Left ventricle myocardium inferior (tissue), 1 donor: ENCODE data around the gene STIM1. TPM values are rescaled to one million over a fixed set of nuclear protein-coding genes. Genes with fewer than 3 reads are reported as not detected.
A peak's percentile ranks its signal among the peaks of the same experiment; 100 is the strongest.

Experiments used
- DNase-seq: peaks from one replicate; pipeline ENCODE4 v3.0.0-alpha.2; 2020
- H3K27ac ChIP-seq: fragments of 200-600 bp; replicated peaks from 2 replicates; pipeline ENCODE4 v1.8.0; 2021
- H3K27me3 ChIP-seq: fragments of 200-600 bp; 2 replicates; pipeline ENCODE4 v1.8.0; 2021; ENCODE audit warnings: low read depth
- H3K36me3 ChIP-seq: fragments of 200-600 bp; 2 replicates; pipeline ENCODE4 v1.8.0; 2021
- H3K4me1 ChIP-seq: fragments of 200-600 bp; 2 replicates; pipeline ENCODE4 v1.8.0; 2021
- H3K4me3 ChIP-seq: fragments of 200-600 bp; 2 replicates; pipeline ENCODE4 v1.8.0; 2021; ENCODE audit warnings: mild to moderate bottlenecking, moderate library complexity
- H3K9me3 ChIP-seq: fragments of 200-600 bp; replicated peaks from 2 replicates; pipeline ENCODE4 v1.8.0; 2021
- intact Hi-C: fragments of 100-400 bp; cut with micrococcal nuclease; formaldehyde crosslinking; loops from one replicate; pipeline ENCODE4 v1.11.0; 2022
- total RNA-seq: library from RNA; stranded (reverse); fragmentation: NEBNext Ultra II Directional; extraction: Animal tissue kit (Norgen Biotek cat#: 25700); gene quantifications from one replicate; pipeline ENCODE4 v1.2.1, GENCODE V29; 2021
- TF ChIP-seq, protein P1 (sequence below): fragments of 200-600 bp; IDR thresholded peaks from 2 replicates; pipeline ENCODE4 v1.8.0; 2021; ENCODE audit warnings: antibody characterized with exemption, mild to moderate bottlenecking, borderline replicate concordance
- donor health status: DM: no; HTN: yes; CAD: no; lungs with severe emphysema.

The STIM1 gene
- total RNA-seq, 1 donor from 2014 or later = 32.0 TPM

DNA sequence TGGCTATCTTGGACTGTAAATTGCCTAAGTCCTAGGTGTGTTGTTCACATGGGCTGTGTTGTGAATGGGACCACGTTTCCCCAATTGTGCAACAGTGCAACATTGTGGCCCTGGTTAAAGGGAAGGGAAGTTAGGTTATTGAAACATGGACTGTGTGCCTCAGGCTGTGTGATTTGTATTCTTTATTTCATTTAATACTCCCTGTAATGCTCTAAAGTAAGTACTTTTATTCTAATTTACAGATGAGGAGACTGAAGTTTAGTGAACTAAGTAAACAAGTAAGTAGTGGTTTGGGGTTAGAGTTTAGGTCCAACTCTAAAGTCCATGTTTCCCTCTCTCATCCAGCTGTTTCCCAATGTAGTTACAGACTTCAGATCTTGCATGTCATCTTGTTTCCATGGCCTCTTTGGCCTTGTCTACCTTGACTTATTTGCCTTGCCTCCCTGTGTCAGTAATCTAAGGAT, 77.7 kb downstream of the STIM1 start:
- peaks cover 31% of the 10 kb centered on the region for H3K4me1 ChIP-seq
- no peaks in the 10 kb centered on the region for H3K9me3 ChIP-seq
- no peak overlapping the region for H3K4me3 ChIP-seq
- TF ChIP-seq, protein P1, sequence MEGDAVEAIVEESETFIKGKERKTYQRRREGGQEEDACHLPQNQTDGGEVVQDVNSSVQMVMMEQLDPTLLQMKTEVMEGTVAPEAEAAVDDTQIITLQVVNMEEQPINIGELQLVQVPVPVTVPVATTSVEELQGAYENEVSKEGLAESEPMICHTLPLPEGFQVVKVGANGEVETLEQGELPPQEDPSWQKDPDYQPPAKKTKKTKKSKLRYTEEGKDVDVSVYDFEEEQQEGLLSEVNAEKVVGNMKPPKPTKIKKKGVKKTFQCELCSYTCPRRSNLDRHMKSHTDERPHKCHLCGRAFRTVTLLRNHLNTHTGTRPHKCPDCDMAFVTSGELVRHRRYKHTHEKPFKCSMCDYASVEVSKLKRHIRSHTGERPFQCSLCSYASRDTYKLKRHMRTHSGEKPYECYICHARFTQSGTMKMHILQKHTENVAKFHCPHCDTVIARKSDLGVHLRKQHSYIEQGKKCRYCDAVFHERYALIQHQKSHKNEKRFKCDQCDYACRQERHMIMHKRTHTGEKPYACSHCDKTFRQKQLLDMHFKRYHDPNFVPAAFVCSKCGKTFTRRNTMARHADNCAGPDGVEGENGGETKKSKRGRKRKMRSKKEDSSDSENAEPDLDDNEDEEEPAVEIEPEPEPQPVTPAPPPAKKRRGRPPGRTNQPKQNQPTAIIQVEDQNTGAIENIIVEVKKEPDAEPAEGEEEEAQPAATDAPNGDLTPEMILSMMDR = no peak
- no peak overlapping the region for H3K27ac ChIP-seq
- no peak for DNase-seq
- H3K27me3 ChIP-seq = no peaks in the 10 kb centered on the region
- H3K36me3 ChIP-seq = no peaks in the 10 kb centered on the region
- intact Hi-C loops = no loop called here

DNA sequence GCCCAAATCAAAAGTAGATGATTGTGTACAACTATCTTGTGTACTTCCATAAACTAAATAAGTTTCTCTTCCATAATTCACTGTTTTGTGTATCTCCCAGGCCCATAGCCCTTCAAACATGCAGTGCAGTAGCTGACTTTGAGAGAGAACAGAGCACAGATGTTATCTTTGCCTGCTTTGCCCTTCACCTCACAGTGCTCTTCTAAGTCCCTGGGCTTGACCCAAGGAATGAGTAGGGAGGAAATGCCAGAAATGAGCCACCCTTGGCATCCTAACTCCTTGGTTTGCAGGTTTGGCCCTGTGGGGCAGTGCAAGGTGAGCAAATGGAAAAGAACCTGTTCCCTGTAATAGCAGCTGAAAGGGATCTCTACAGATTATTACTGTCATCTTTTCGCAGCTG, 79.2 kb downstream of the STIM1 start:
- Histone ChIP-seq H3K9me3 (no peaks in the 10 kb centered on the region), H3K4me3 (no peak overlapping the region), H3K4me1 (peaks cover 30% of the 10 kb centered on the region), H3K27ac (no peak overlapping the region), H3K36me3 (no peaks in the 10 kb centered on the region), H3K27me3 (no peaks in the 10 kb centered on the region)
- TF ChIP-seq, protein P1 = no peak
- DNase-seq = no peak
- intact Hi-C loops = no loop called here

DNA sequence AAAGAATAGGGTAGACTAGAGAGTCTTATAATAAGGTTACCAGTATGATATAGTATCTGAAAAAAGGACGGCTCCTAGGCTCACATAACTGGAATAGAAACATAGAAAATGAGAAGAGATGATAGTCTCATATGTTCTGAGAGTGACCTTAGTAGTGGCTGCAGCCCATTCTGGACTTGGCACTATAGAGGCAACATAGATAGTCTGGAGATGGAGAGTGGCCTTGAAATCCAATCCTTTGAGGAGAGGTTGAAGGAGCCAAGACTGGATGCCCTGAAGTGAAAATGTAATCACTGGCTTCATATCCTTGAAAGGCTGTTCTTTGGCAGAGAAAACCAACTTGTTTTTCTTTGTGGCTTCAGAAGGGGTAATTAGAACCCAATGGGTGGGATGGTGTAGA, 81.1 kb downstream of the STIM1 start:
- TF ChIP-seq, protein P1 = no peak
- intact Hi-C loops = no loop called here
- no peak for DNase-seq
- Histone ChIP-seq H3K27ac (no peak overlapping the region), H3K27me3 (peaks cover 10% of the 10 kb centered on the region), H3K9me3 (no peaks in the 10 kb centered on the region), H3K4me1 (peaks cover 37% of the 10 kb centered on the region), H3K4me3 (no peak overlapping the region), H3K36me3 (no peaks in the 10 kb centered on the region)

- no peaks in the 10 kb centered on the region for H3K36me3 ChIP-seq
- H3K4me1 ChIP-seq = peaks cover 57% of the 10 kb centered on the region
- intact Hi-C loops = no loop called here
- H3K27ac ChIP-seq = peak overlapping the region; percentile 62
- TF ChIP-seq, protein P1 = no peak
- peaks cover 10% of the 10 kb centered on the region for H3K27me3 ChIP-seq
- H3K4me3 ChIP-seq = no peak overlapping the region
- no peaks in the 10 kb centered on the region for H3K9me3 ChIP-seq
- no peak for DNase-seq
These were observed 83.7 kb downstream of the STIM1 start for GRCh38 chr11:3939211-3939610.

DNA sequence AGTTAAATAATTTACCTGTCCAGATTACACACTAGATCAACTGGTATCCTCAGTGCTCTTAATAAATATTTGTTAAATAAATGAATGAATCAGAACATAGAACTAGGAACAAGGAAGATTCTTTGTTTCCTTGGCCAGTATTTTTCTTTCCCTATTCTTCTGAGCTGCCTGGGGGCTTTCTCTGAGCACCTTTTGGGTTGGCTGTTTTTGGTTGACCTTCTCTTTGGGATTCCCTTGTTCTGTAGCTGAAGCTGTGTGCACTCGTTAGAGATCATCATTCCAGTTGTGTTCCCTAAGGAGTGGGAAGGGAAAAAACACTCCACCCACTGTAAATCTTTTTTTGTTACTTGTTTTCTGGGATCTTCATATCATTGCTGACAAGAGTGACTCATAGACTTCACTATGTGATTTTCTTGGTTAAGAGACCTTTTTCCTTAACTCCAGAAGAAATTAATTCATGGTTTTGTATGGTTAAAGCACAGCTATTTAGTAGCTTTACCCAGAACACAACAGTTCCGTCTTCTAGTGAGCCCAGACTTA, 84.3 kb downstream of the STIM1 start:
- Histone ChIP-seq H3K4me1 (peaks cover 57% of the 10 kb centered on the region), H3K4me3 (no peak overlapping the region), H3K27me3 (peaks cover 10% of the 10 kb centered on the region), H3K9me3 (no peaks in the 10 kb centered on the region), H3K27ac (peak overlapping the region; percentile 62), H3K36me3 (no peaks in the 10 kb centered on the region)
- intact Hi-C loops = no loop called here
- no peak for DNase-seq
- TF ChIP-seq, protein P1 = no peak
